OCI-M1 (cell line): ENCODE results near the gene LRRC47.

Source experiments
- DNase-seq: peaks from one replicate; lab custom pipeline; 2025; lab: John Stamatoyannopoulos, UW

LRRC47 gene

GRCh38 chr1:3796215-3797061, at the start of gene LRRC47:
Gene LRRC47 (minus strand): TSS chr1:3796498. CDS start chr1:3796476, 22 bp downstream.
- DNase-seq, result peak; percentile 94

- DNase-seq, result no peak
These were observed 46.6 kb upstream of the LRRC47 start for GRCh38 chr1:3842912-3843311.

GRCh38 chr1:3841491-3841890, 45.2 kb upstream of the LRRC47 start:
- DNase-seq, result no peak

- DNase-seq, result no peak
These were observed 42.5 kb upstream of the LRRC47 start for GRCh38 chr1:3838788-3839187.

GRCh38 chr1:3837685-3838084, 41.4 kb upstream of the LRRC47 start:
- DNase-seq, result no peak

GRCh38 chr1:3837200-3837599, 40.9 kb upstream of the LRRC47 start:
- no peak for DNase-seq

GRCh38 chr1:3836421-3836820, 40.1 kb upstream of the LRRC47 start:
- DNase-seq, result no peak

- no peak for DNase-seq
These were observed 38.4 kb upstream of the LRRC47 start for GRCh38 chr1:3834701-3835100.

GRCh38 chr1:3831689-3832088, 35.4 kb upstream of the LRRC47 start:
- DNase-seq, result no peak

- no peak for DNase-seq
These were observed 32.1 kb upstream of the LRRC47 start for GRCh38 chr1:3828391-3828790.

GRCh38 chr1:3827813-3828307, 31.6 kb upstream of the LRRC47 start:
- no peak for DNase-seq

- DNase-seq, result no peak
These were observed 29.1 kb upstream of the LRRC47 start for GRCh38 chr1:3825356-3825755.

- DNase-seq, result no peak
These were observed 28.4 kb upstream of the LRRC47 start for GRCh38 chr1:3824650-3825049.

- DNase-seq, result no peak
These were observed 26.1 kb upstream of the LRRC47 start for GRCh38 chr1:3822421-3822820.

GRCh38 chr1:3821908-3822307, 25.6 kb upstream of the LRRC47 start:
- no peak for DNase-seq

- no peak for DNase-seq
These were observed 25.1 kb upstream of the LRRC47 start for GRCh38 chr1:3821447-3821846.

- DNase-seq, result no peak
These were observed 24.7 kb upstream of the LRRC47 start for GRCh38 chr1:3821004-3821403.

- no peak for DNase-seq
These were observed 24.0 kb upstream of the LRRC47 start for GRCh38 chr1:3820316-3820715.

- no peak for DNase-seq
These were observed 23.5 kb upstream of the LRRC47 start for GRCh38 chr1:3819771-3820200.

- DNase-seq, result no peak
These were observed 21.7 kb upstream of the LRRC47 start for GRCh38 chr1:3817821-3818597.

- no peak for DNase-seq
These were observed 20.9 kb upstream of the LRRC47 start for GRCh38 chr1:3817138-3817740.

- DNase-seq, result no peak
These were observed 20.2 kb upstream of the LRRC47 start for GRCh38 chr1:3816331-3817137.
